OCI-LY3 (cell line): ENCODE results near the gene MEX3B.

Experiments used
- EZH2phosphoT487 ChIP-seq: fragments of 200-600 bp; shearing (Covaris generic); IDR thresholded peaks from 2 replicates; pipeline ENCODE4 v1.6.1; 2018; ENCODE audit warnings: antibody characterized with exemption, mixed run types, low read depth
- TF ChIP-seq, protein P1 (sequence below): fragments of 200-600, 300-600 bp; sonication (generic); IDR thresholded peaks from 2 replicates; pipeline ENCODE4 v1.5.1; 2014; ENCODE audit warnings: antibody characterized with exemption, low read length, low read depth

DNA sequence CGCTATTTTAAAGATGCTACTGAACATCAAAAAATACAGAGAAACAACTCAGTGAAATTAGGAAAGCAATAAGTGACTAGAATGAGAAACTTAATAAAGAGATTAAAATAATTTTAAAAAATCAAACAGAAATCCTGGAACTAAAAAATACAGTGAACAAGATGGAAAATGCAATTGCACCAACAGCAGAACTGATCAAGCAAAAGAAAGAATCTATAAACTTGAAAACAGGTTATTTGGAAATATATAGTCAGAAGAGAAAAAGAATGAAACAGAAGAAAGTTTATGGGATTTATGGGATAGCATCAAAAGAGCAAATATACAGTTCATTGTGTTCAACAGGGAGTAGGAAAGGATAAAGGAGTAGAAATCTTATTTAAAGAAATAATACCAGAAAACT, 53.3 kb downstream of the MEX3B start:
- TF ChIP-seq, protein P1, sequence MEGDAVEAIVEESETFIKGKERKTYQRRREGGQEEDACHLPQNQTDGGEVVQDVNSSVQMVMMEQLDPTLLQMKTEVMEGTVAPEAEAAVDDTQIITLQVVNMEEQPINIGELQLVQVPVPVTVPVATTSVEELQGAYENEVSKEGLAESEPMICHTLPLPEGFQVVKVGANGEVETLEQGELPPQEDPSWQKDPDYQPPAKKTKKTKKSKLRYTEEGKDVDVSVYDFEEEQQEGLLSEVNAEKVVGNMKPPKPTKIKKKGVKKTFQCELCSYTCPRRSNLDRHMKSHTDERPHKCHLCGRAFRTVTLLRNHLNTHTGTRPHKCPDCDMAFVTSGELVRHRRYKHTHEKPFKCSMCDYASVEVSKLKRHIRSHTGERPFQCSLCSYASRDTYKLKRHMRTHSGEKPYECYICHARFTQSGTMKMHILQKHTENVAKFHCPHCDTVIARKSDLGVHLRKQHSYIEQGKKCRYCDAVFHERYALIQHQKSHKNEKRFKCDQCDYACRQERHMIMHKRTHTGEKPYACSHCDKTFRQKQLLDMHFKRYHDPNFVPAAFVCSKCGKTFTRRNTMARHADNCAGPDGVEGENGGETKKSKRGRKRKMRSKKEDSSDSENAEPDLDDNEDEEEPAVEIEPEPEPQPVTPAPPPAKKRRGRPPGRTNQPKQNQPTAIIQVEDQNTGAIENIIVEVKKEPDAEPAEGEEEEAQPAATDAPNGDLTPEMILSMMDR, result no peak
- TF ChIP-seq EZH2phosphoT487, result no peak
